ENCODE measurements around the gene RAB5IF. TPM values are rescaled to one million over a fixed set of nuclear protein-coding genes. Genes with fewer than 3 reads are reported as not detected.
A peak's percentile ranks its signal among the peaks of the same experiment; 100 is the strongest.

The RAB5IF gene
- total and polyA plus RNA-seq, 10 of the 15 experiments (the other 5 are each of a cell fraction or from before 2014, with no cell fraction given) = 19.4 to 246 (median 92.0) TPM

DNA sequence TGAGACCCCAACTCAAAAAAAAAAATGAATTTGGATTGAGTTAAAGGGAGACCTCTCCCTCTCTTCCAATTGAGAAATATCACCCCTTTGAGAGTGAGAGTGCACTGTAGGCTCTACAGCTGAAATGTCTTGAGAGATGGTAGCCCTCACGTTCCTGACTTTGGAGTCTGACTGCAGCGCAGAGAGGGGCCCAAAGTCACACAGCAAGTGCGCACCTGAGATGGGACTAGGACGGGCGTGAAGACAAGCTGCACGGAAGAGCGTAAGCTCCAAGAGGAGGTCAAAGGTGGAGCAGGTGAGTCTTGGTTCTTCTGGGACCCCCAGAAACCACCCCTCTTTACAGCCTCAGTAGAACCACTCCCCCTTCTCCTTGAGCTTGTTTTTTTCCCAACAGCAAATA, 39.8 kb downstream of the RAB5IF start (continued):
- no peak for TF ChIP-seq HDAC6 (IDR thresholded peaks at IDR 0.05; ENCODE audit: unreplicated experiment)

- Histone ChIP-seq H3K4me1 (ENCODE audit: control insufficient read depth, insufficient read depth, low read length) (peaks cover 16% of the 10 kb centered on the region), H3K27me3 (replicated peaks in 1 of 2; ENCODE audit: control insufficient read depth in 2 of 2, insufficient read depth in 2 of 2, low read length in 1 of 2) (no peaks in the 10 kb centered on the region), H3K4me3 (no peak within 1 kb of the TSS), H3K27ac (ENCODE audit: control insufficient read depth, insufficient read depth) (0 out of 2 replicates have a peak within 1 kb of the TSS, but pooled peaks have one; percentile 24), H3K9me3 (replicated peaks; ENCODE audit: control insufficient read depth, insufficient read depth, low read length) (no peaks in the 10 kb centered on the region), H3K9ac (ENCODE audit: control insufficient read depth, insufficient read depth, low read length) (peak within 1 kb of the TSS; percentile 4; the same call in 1 of the 2 replicates), H3K4me2 (ENCODE audit: control insufficient read depth, insufficient read depth) (peak within 1 kb of the TSS; percentile 49), H2AFZ (ENCODE audit: control insufficient read depth, low read depth, low read length) (peak within 1 kb of the TSS; percentile 85), H3K36me3 (ENCODE audit: control insufficient read depth in 2 of 2, insufficient read depth in 2 of 2, low read length in 1 of 2) (no peaks in the 10 kb centered on the region), H4K20me1 (ENCODE audit: control insufficient read depth, insufficient read depth) (no peaks in the 10 kb centered on the region), H3K79me2 (ENCODE audit: control insufficient read depth, insufficient read depth, low read length) (no peaks in the 10 kb centered on the region)
- POLR2A ChIA-PET = no interaction called here
- BruUV-seq (replicated peaks) = no TSS peak
- CTCF ChIA-PET = interaction anchor here (0.5 to 1.7 kb wide), 7 partner anchors 9 to 242 kb away, joined by 3 to 7 read pairs (median 5); no protein-coding TSS in a partner anchor
- intact Hi-C loops (cut with micrococcal nuclease; ENCODE audit: unreplicated experiment) (no loop called here), in situ Hi-C loops (cut with MboI) (no loop called here)
- RAD21 ChIA-PET (ENCODE audit: unreplicated experiment) = interaction anchor here (1.0 kb wide), 1 partner anchor 36 kb away, joined by 3 read pairs; no protein-coding TSS in a partner anchor
- ATAC-seq (peak; percentile 89), FAIRE-seq (peak; percentile 18), DNase-seq (ENCODE audit: low read depth, low spot score) (no peak)
- WGBS (ENCODE audit: insufficient coverage, insufficient replicate concordance, low lambda C conversion rate, missing lambda C conversion rate) = 9% methylated on average over 9 of the region's 9 CpGs
- SMC1A ChIA-PET (ENCODE audit: uncharacterized antibody, unreplicated experiment) = interaction anchor here (0.6 to 1.1 kb wide), 2 partner anchors 20 to 33 kb away, joined by 3 read pairs; no protein-coding TSS in a partner anchor
- no peak for TF ChIP-seq RFX5 (IDR thresholded peaks at IDR 0.05; ENCODE audit: low read depth, low read length)
- 0 out of 2 replicates have a peak, but pooled peaks have one; percentile 23 for TF ChIP-seq GABPA (IDR thresholded peaks at IDR 0.05; ENCODE audit: low read depth)
- no peak for TF ChIP-seq MTA2 (IDR thresholded peaks at IDR 0.05; ENCODE audit: low read depth)
- no peak for TF ChIP-seq BACH1 (IDR thresholded peaks at IDR 0.05; ENCODE audit: borderline replicate concordance)
- no peak for TF ChIP-seq ZNF217 (IDR thresholded peaks at IDR 0.05)
- peak; percentile 69; the same call in 1 of the 2 replicates for TF ChIP-seq SPI1 (IDR thresholded peaks at IDR 0.05; ENCODE audit: borderline replicate concordance, insufficient read depth, low read depth, low read length)
- TF ChIP-seq RUNX3 (IDR thresholded peaks at IDR 0.05; ENCODE audit: low read length) = peak; percentile 50; the same call in 1 of the 2 replicates
- TF ChIP-seq PML (IDR thresholded peaks at IDR 0.05; ENCODE audit: low read length) = no peak
- TF ChIP-seq EED (IDR thresholded peaks at IDR 0.05; ENCODE audit: low read depth) = 0 out of 2 replicates have a peak, but pooled peaks have one; percentile 42
- TF ChIP-seq CEBPZ (IDR thresholded peaks at IDR 0.05; ENCODE audit: low read depth, low read length) = no peak
- TF ChIP-seq MEF2B (IDR thresholded peaks at IDR 0.05; ENCODE audit: partially characterized antibody, poor library complexity, severe bottlenecking) = no peak
- no peak for TF ChIP-seq SIX5 (IDR thresholded peaks at IDR 0.05; ENCODE audit: low read depth, low read length, severe bottlenecking)
- peak; percentile 58; the same call in 1 of the 2 replicates for TF ChIP-seq POLR2A (IDR thresholded peaks at IDR 0.05; ENCODE audit: low read depth, low read length)
- no peak for TF ChIP-seq SUPT20H (IDR thresholded peaks at IDR 0.05; ENCODE audit: borderline replicate concordance, control insufficient read depth, low read depth, low read length)
- TF ChIP-seq SREBF1 (IDR thresholded peaks at IDR 0.05; ENCODE audit: low read length) = no peak
- TF ChIP-seq JUND (IDR thresholded peaks at IDR 0.05; ENCODE audit: low read depth, low read length) = no peak
- TF ChIP-seq, protein P1, sequence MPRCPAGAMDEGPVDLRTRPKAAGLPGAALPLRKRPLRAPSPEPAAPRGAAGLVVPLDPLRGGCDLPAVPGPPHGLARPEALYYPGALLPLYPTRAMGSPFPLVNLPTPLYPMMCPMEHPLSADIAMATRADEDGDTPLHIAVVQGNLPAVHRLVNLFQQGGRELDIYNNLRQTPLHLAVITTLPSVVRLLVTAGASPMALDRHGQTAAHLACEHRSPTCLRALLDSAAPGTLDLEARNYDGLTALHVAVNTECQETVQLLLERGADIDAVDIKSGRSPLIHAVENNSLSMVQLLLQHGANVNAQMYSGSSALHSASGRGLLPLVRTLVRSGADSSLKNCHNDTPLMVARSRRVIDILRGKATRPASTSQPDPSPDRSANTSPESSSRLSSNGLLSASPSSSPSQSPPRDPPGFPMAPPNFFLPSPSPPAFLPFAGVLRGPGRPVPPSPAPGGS (IDR thresholded peaks at IDR 0.05; ENCODE audit: borderline replicate concordance, insufficient read depth, low read depth, low read length, poor library complexity, severe bottlenecking) = no peak
- no peak for TF ChIP-seq SMC3 (IDR thresholded peaks at IDR 0.05; ENCODE audit: borderline replicate concordance, low read length)
Measured at GRCh38 chr20:36645998-36646397, 40.4 kb downstream of the RAB5IF start, which contains the start of gene SLA2. TSS of gene SLA2 (minus strand) at chr20:36646196. CDS start at chr20:36641335, 4,861 bp downstream.

Measured in GM12878 (cell line).